ENCODE measurements around the gene TBC1D10B.
A peak's percentile ranks its signal among the peaks of the same experiment; 100 is the strongest.
"Not testable (repeated sequence)": the region's sequence is repeated elsewhere in the genome, so short reads cannot be mapped to it uniquely, and the experiment has no call there.

Gene TBC1D10B

DNA sequence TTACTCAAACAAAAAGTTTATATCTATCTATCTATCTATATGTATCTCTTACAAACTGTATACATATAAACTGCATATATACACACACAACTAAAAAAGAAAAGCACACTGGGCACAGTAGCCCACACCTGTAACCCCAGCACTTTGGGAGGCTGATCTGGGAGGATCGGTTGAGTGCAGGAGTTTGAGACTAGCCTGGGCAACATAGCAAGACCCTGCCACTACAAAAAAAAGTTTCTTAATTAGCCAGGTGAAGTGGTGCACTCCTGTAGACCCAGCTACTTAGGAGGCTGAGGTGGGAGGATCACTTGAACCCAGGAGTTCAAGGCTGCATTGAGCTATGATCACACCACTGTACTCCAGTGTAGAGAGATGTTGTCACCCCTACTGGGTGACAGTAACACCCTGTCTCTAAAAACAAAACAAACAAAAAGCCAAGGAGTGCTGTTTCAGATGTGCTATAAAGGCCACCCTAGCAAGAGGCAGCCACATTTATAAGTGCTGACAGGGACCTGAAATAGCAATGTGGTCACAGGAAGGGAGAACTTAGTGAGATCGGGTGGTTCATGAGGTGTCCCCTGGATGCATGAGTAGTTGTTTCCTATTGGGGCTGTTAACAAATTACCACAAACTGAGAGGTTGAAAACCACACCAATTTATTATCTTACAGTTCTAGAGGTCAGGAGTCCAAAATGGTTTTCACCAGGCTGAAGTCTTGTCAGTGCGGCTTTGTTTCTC lies 20.0 kb downstream of the TBC1D10B start:
- no peak for DNase-seq
- in situ Hi-C loops (cut with MboI; ENCODE audit: low pct_unique_long_range_greater_than_20kb, low sequenced_read_pairs), result loop anchor here (10.0 kb wide), 1 partner anchor 54 kb away; the partner anchor contains the start of gene ZNF771

DNA sequence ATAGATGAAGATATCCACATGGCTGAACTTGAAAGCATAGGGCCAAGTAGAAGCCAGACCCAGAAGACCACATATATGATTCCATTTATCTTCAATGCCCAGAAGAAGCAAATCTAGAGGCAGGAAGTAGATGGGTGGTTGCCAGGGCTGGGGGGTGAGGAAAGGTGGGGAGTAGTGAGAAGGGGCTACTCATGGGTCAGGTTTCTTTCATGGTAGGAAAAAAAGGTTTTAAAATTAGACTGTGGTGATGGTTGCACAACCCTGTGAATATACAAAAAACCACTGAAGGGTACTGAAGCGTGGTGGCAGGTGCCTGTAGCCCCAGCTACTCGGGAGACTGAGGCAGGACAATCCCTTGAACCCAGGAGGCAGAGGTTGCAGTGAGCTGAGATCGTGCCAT lies 20.6 kb downstream of the TBC1D10B start:
- in situ Hi-C loops (cut with MboI; ENCODE audit: low pct_unique_long_range_greater_than_20kb, low sequenced_read_pairs), result loop anchor here (10.0 kb wide), 1 partner anchor 55 kb away; the partner anchor contains the start of gene ZNF771
- DNase-seq, result peak; percentile 54

DNA sequence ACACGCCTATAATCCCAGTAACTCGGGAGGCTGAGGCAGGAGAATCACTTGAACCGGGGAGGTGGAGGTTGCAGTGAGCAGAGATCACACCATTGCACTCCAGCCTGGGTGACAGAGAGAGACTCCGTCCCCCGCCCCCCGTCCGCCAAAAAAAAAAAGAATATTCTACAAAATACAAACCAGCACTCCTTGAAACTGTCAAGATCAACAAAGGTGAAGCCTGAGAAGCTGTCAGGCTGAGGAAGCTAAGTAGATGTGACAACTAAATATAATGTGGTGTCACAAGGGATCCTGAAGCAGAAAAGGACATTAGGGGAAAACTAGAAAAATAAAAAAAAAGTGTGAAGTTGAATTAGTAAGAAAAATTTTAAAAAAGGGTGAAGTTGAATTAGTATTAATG lies 21.4 kb downstream of the TBC1D10B start:
- in situ Hi-C loops (cut with MboI; ENCODE audit: low pct_unique_long_range_greater_than_20kb, low sequenced_read_pairs), result no loop called here

GRCh38 chr16:30348113-30348512 lies 22.2 kb downstream of the TBC1D10B start:
- DNase-seq, result no peak
- in situ Hi-C loops (cut with MboI; ENCODE audit: low pct_unique_long_range_greater_than_20kb, low sequenced_read_pairs), result no loop called here

More for the DNA sequence above, 21.4 kb downstream of the TBC1D10B start:
- DNase-seq, result no peak

DNA sequence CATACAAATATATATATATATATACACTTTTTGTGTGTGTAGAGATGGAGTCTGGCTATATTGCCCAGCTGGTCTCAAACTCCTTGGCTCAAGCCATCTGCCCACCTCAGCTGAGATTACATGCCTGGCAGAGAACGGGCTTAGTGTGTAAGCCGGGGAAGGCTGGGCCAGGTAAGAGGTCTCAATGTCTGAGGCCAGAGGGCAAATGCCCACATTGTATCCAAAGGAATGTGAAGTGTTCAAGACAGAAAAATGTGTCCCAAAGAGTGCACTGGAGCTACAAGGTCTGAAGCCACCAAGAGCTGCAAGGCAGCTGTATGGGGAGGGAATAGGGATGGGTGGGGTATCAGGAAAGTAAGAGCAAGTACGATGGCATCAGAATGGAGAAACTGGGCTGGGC lies 24.0 kb downstream of the TBC1D10B start:
- in situ Hi-C loops (cut with MboI; ENCODE audit: low pct_unique_long_range_greater_than_20kb, low sequenced_read_pairs), result no loop called here

GRCh38 chr16:30343491-30343820 lies 26.8 kb downstream of the TBC1D10B start:
- in situ Hi-C loops (cut with MboI; ENCODE audit: low pct_unique_long_range_greater_than_20kb, low sequenced_read_pairs); DNase-seq: not testable (repeated sequence)

More for the DNA sequence above, 24.0 kb downstream of the TBC1D10B start:
- no peak for DNase-seq

- in situ Hi-C loops (cut with MboI; ENCODE audit: low pct_unique_long_range_greater_than_20kb, low sequenced_read_pairs), result no loop called here
- DNase-seq, result no peak
Measured at GRCh38 chr16:30342751-30343490, 27.4 kb downstream of the TBC1D10B start.

DNA sequence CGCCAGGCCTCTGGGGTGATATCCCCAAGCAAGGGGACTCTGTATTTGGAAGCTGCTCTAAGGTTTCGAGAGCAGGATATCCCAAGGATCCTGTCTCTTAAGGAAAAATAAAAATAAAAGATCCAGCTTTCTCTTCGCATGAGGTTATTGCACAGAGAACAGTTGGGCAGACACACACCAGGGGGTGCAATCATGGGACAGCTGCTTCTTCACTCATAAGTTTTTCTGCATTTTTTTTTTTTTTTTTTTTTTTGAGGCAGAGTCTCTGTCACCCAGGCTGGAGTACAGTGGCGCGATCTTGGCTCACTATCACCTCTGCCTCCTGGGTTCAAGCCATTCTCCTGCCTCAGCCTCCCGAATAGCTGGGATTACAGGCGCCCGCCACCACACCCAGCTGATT lies 28.3 kb downstream of the TBC1D10B start:
- in situ Hi-C loops (cut with MboI; ENCODE audit: low pct_unique_long_range_greater_than_20kb, low sequenced_read_pairs); DNase-seq: not testable (repeated sequence)

GRCh38 chr16:30340621-30341020 lies 29.7 kb downstream of the TBC1D10B start:
- in situ Hi-C loops (cut with MboI; ENCODE audit: low pct_unique_long_range_greater_than_20kb, low sequenced_read_pairs), result no loop called here
- no peak for DNase-seq

DNA sequence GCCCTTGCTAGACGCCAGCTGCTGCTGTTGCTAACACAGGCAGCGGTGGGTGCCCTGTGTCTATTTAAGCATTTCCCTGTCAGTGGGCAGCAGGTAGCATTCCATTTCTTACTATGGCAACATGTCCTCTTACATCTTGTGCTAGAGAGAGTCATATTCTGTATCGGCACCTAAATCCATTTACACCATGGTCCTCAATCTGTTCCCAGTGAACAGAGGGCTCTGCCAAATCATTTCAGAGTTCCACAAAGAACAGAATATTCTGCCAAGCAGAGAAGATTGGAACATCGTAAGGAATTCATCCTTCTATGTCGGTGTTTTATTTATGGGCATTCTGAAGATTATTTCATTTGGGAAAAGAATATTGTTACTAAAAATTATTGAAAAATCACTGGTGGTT lies 31.6 kb downstream of the TBC1D10B start:
- in situ Hi-C loops (cut with MboI; ENCODE audit: low pct_unique_long_range_greater_than_20kb, low sequenced_read_pairs); DNase-seq: not testable (repeated sequence)

GRCh38 chr16:30337964-30338357 lies 32.3 kb downstream of the TBC1D10B start:
- in situ Hi-C loops (cut with MboI; ENCODE audit: low pct_unique_long_range_greater_than_20kb, low sequenced_read_pairs); DNase-seq: not testable (repeated sequence)

DNA sequence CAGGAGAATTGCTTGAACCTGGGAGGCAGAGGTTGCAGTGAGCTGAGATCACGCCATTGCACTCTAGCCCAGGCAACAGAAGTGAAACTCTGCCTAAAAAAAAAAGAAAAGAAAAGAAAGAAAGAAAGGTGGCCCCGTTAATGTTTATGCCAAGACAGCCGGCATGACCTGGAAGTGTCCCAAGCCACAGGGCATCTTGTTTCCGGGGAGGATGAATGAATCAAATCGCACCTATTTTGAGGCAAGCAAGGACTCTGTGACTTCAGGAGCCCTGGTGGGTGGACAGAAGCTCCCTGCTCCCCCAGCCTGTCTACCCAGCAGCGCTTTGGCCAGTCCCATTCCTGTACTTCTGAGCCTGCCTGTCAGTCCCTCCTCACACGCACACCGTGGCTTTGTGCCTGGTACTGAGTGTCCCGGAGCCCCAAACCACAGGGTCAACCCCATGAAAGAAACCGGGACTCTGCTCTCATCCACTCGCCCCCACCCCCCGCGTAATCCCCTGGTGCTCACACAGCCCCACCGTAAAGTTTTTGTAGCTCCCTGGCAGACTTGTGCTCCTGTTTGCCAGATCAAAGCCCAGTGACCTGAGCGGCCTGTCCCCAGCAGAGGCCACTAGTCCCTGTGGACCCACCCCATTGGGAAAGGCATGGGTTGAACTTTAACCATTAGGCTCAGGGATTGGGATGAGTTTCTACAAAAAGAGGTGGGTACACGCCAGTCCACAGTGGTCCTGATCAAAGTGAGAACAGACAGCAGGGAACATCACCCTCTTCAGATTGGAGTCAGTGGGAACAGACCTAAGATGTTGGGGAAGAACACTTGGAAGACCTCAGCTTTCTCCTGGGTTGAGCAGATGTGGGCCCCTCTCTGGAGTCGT lies 34.5 kb downstream of the TBC1D10B start:
- in situ Hi-C loops (cut with MboI; ENCODE audit: low pct_unique_long_range_greater_than_20kb, low sequenced_read_pairs), result no loop called here
- DNase-seq, result no peak

DNA sequence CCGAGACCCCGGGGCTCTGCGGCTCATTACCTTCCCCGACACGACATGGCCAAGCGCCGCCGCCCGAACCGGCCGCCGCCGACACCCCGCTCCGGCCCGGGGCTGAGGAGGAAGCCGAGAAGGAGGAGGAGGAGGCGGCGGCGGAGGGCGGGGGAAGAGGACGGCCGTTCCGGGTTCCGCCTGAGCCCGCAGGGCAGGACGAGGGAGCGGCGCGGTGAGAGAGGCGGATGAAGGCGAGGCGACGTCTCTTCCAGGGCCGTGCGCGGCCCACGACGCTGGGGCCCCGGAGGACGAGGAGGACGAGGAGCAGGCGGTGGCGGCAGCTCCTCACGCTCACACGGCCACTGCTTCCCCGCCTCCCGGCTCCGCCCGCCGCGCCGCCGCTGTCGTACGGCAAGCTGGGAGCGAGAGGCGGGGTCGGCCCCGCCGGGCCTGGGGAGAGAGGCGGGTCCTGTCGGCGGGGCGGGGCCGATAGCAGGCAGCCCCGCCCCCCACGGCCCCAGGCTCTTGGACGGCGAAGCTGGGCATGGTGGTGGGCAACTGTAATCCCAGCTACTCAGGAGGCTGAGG lies 35.2 kb downstream of the TBC1D10B start:
- in situ Hi-C loops (cut with MboI; ENCODE audit: low pct_unique_long_range_greater_than_20kb, low sequenced_read_pairs), result not testable (repeated sequence)
- DNase-seq, result peak; percentile 87

GRCh38 chr16:30334473-30334989 lies 35.8 kb downstream of the TBC1D10B start:
- DNase-seq, result peak; percentile 70

DNA sequence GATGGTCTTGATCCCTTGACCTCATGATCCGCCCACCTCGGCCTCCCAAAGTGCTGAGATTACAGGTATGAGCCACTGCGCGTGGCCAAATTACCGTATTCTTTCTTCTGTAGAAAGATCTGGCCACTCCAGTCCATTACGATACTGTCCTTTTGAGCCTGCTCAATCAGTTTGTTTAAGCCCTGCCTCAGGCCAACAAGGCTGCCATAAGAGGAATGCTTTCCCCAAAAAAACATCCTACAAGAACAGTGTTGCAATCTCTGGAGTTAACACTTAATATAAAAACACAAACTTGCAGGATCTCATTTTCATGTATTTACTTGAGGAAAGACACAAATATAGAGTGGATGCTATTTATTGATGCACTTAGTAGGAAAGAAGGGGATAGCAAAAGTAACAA lies 46.1 kb downstream of the TBC1D10B start:
- DNase-seq; in situ Hi-C loops (cut with MboI; ENCODE audit: low pct_unique_long_range_greater_than_20kb, low sequenced_read_pairs): not testable (repeated sequence)

More at GRCh38 chr16:30334473-30334989, 35.8 kb downstream of the TBC1D10B start:
- in situ Hi-C loops (cut with MboI; ENCODE audit: low pct_unique_long_range_greater_than_20kb, low sequenced_read_pairs), result not testable (repeated sequence)

GRCh38 chr16:30318647-30319046 lies 51.6 kb downstream of the TBC1D10B start:
- in situ Hi-C loops (cut with MboI; ENCODE audit: low pct_unique_long_range_greater_than_20kb, low sequenced_read_pairs); DNase-seq: not testable (repeated sequence)

GRCh38 chr16:30310937-30311336 lies 59.4 kb downstream of the TBC1D10B start:
- in situ Hi-C loops (cut with MboI; ENCODE audit: low pct_unique_long_range_greater_than_20kb, low sequenced_read_pairs); DNase-seq: not testable (repeated sequence)

- DNase-seq; in situ Hi-C loops (cut with MboI; ENCODE audit: low pct_unique_long_range_greater_than_20kb, low sequenced_read_pairs): not testable (repeated sequence)
Measured at GRCh38 chr16:30309255-30309654, 61.0 kb downstream of the TBC1D10B start.
